IMR-90 (cell line): ENCODE measurements around the gene ZNF586. TPM values are rescaled to one million over a fixed set of nuclear protein-coding genes. Genes with fewer than 3 reads are reported as not detected.

Experiments
- ATAC-seq: fragments of 200-7000 bp; cut with Tn5 transposase; 2 replicates; pipeline ENCODE4 v1.9.1; 2020; ENCODE audit warnings: low read depth, mild to moderate bottlenecking, moderate library complexity
- BruUV-seq: library from RNA; stranded (reverse); fragments of 400-500 nt; replicated peaks from 2 replicates; lab custom pipeline; 2021; lab: Mats Ljungman, UMichigan
- CTCF ChIA-PET: fragments of 300-600 bp; formaldehyde crosslinking; extraction: SDS; loops from one replicate; lab custom pipeline; 2021; ENCODE audit warnings: antibody characterized with exemption; lab: Yijun Ruan, JAX
- POLR2A ChIA-PET: fragments of 300-600 bp; sonication (Branson Sonifier 250); formaldehyde crosslinking; loops from one replicate; lab custom pipeline; 2022; ENCODE audit warnings: antibody characterized with exemption; ENCODE audit not compliant: unreplicated experiment; lab: Charles Lee
- DNase-seq: peaks from one replicate; pipeline ENCODE4 v3.0.0; 2013
- H2AFZ ChIP-seq: replicated peaks from 2 replicates; pipeline ENCODE3; 2013; ENCODE audit warnings: low read length, mild to moderate bottlenecking; ENCODE audit not compliant: poor library complexity
- H2AK5ac ChIP-seq: 2 replicates; pipeline ENCODE4 v1.6.1; 2013; ENCODE audit warnings: low read depth, low read length, inconsistent platforms
- H2AK9ac ChIP-seq: replicated peaks from 2 replicates; pipeline ENCODE3; 2013; ENCODE audit warnings: mild to moderate bottlenecking, low read depth, low read length, moderate library complexity; ENCODE audit not compliant: poor library complexity
- H2BK120ac ChIP-seq: 2 replicates; pipeline ENCODE4 v1.6.1; 2013; ENCODE audit warnings: low read depth, low read length, inconsistent platforms
- H2BK15ac ChIP-seq: 3 replicates; pipeline ENCODE4 v1.6.1; 2013; ENCODE audit warnings: low read depth, low read length, inconsistent platforms
- H2BK20ac ChIP-seq: 2 replicates; pipeline ENCODE4 v1.6.1; 2013; ENCODE audit warnings: low read depth, mild to moderate bottlenecking, inconsistent platforms, low read length, moderate library complexity
- H2BK5ac ChIP-seq: 2 replicates; pipeline ENCODE4 v1.6.1; 2013; ENCODE audit warnings: mild to moderate bottlenecking, low read depth, low read length, inconsistent platforms; ENCODE audit not compliant: poor library complexity, severe bottlenecking
- H3K14ac ChIP-seq: replicated peaks from 2 replicates; pipeline ENCODE4 v1.6.1; 2013; ENCODE audit warnings: low read depth, low read length, inconsistent platforms
- H3K18ac ChIP-seq: 2 replicates; pipeline ENCODE4 v1.6.1; 2013; ENCODE audit warnings: low read depth, low read length, control low read depth
- H3K23ac ChIP-seq: 2 replicates; pipeline ENCODE4 v1.6.1; 2013; ENCODE audit warnings: low read depth, low read length, inconsistent platforms
- H3K27ac ChIP-seq: 2 replicates; pipeline ENCODE4 v1.5.1; 2013; ENCODE audit warnings: mild to moderate bottlenecking, control low read depth, low read length; ENCODE audit not compliant: insufficient read depth
- H3K27me3 ChIP-seq: 2 replicates; pipeline ENCODE4 v1.6.1; 2013; ENCODE audit warnings: low read length; ENCODE audit not compliant: control insufficient read depth, insufficient read depth
- H3K36me3 ChIP-seq: 2 replicates; pipeline ENCODE4 v1.6.1; 2013; ENCODE audit warnings: low read length, mixed read lengths; ENCODE audit not compliant: control insufficient read depth, insufficient read depth
- H3K4ac ChIP-seq: 2 replicates; pipeline ENCODE4 v1.6.1; 2013; ENCODE audit warnings: low read depth, low read length, inconsistent platforms
- H3K4me1 ChIP-seq: 2 replicates; pipeline ENCODE4 v1.6.1; 2013; ENCODE audit warnings: low read length, mixed read lengths; ENCODE audit not compliant: control insufficient read depth, insufficient read depth
- H3K4me2 ChIP-seq: 2 replicates; pipeline ENCODE4 v1.6.1; 2013; ENCODE audit warnings: low read depth, mild to moderate bottlenecking, control low read depth, low read length, moderate library complexity
- H3K4me3 ChIP-seq: 2 replicates; pipeline ENCODE4 v1.5.1; 2013; ENCODE audit warnings: low read depth, mild to moderate bottlenecking, control low read depth, low read length, moderate library complexity; ENCODE audit not compliant: insufficient read depth
- H3K56ac ChIP-seq: 2 replicates; pipeline ENCODE4 v1.6.1; 2013; ENCODE audit warnings: low read length, inconsistent platforms; ENCODE audit not compliant: insufficient read depth; ENCODE audit errors: extremely low read depth
- H3K79me1 ChIP-seq, 2 experiments: 2 replicates each; pipeline ENCODE4 v1.6.1; 2013; ENCODE audit warnings: low read length in 2 of 2, inconsistent platforms in 1 of 2, low read depth in 1 of 2
- H3K9ac ChIP-seq: 2 replicates; pipeline ENCODE4 v1.6.1; 2013; ENCODE audit warnings: low read depth, low read length, control low read depth
- H3K9me1 ChIP-seq: 2 replicates; pipeline ENCODE4 v1.6.1; 2013; ENCODE audit warnings: low read length, inconsistent platforms; ENCODE audit not compliant: insufficient read depth
- H3K9me3 ChIP-seq: 2 replicates; pipeline ENCODE4 v1.6.1; 2013; ENCODE audit warnings: low read length; ENCODE audit not compliant: control insufficient read depth, insufficient read depth
- H4K20me1 ChIP-seq: 2 replicates; pipeline ENCODE4 v1.6.1; 2013; ENCODE audit warnings: low read length, inconsistent platforms; ENCODE audit not compliant: insufficient read depth
- H4K5ac ChIP-seq: 2 replicates; pipeline ENCODE4 v1.6.1; 2013; ENCODE audit warnings: mild to moderate bottlenecking, low read depth, low read length, control low read depth
- H4K8ac ChIP-seq, 2 experiments: 2 replicates each; pipeline ENCODE4 v1.6.1; 2013; ENCODE audit warnings: low read depth in 2 of 2, low read length in 2 of 2, control low read depth in 1 of 2, inconsistent platforms in 1 of 2
- H4K91ac ChIP-seq: 2 replicates; pipeline ENCODE4 v1.6.1; 2013; ENCODE audit warnings: low read depth, low read length, inconsistent platforms; ENCODE audit not compliant: insufficient read depth
- BHLHE40 ChIP-seq: fragments of 150-350 bp; IDR thresholded peaks from 2 replicates; pipeline ENCODE4 v1.6.1; 2016; ENCODE audit warnings: mild to moderate bottlenecking, low read depth, low read length
- CEBPB ChIP-seq: IDR thresholded peaks from 2 replicates; pipeline ENCODE4 v1.6.1; 2012; ENCODE audit warnings: low read depth, low read length, improper control_type of control experiment
- CHD1 ChIP-seq: IDR thresholded peaks from 2 replicates; pipeline ENCODE4 v1.6.1; 2012; ENCODE audit warnings: low read depth, low read length, improper control_type of control experiment
- MXI1 ChIP-seq: IDR thresholded peaks from 2 replicates; pipeline ENCODE4 v1.6.1; 2012; ENCODE audit warnings: low read depth, mild to moderate bottlenecking, low read length, moderate library complexity, borderline replicate concordance
- RAD21 ChIP-seq: IDR thresholded peaks from 2 replicates; pipeline ENCODE4 v1.6.1; 2012; ENCODE audit warnings: low read length, improper control_type of control experiment
- RCOR1 ChIP-seq: IDR thresholded peaks from 2 replicates; pipeline ENCODE4 v1.6.1; 2012; ENCODE audit warnings: mild to moderate bottlenecking, low read length, improper control_type of control experiment; ENCODE audit not compliant: insufficient replicate concordance
- RFX5 ChIP-seq: IDR thresholded peaks from 2 replicates; pipeline ENCODE4 v1.8.0; 2012; ENCODE audit warnings: low read depth, mild to moderate bottlenecking, low read length, moderate library complexity
- SMC3 ChIP-seq: fragments of 150-350 bp; IDR thresholded peaks from 2 replicates; pipeline ENCODE4 v1.6.1; 2016; ENCODE audit warnings: low read depth, mild to moderate bottlenecking, antibody characterized with exemption, low read length, moderate library complexity
- WGBS, 2 experiments: methylation state at CpG; one replicate each; pipeline versions ENCODE4 v1.1.5 to v1.1.7; 2013; ENCODE audit warnings: missing lambda C conversion rate in 2 of 2; ENCODE audit not compliant: insufficient read length in 1 of 2; ENCODE audit errors: extremely low coverage in 2 of 2; 5-methylcytosine and 5-hydroxymethylcytosine counted together
- dilution Hi-C: fragments of 300-500 bp; cut with HindIII; formaldehyde crosslinking; loops from one replicate; pipeline ENCODE4 v1.14.3; 2018; ENCODE audit warnings: low sequenced_read_pairs; ENCODE audit not compliant: unreplicated experiment
- in situ Hi-C: fragments of 300-500 bp; cut with MboI; formaldehyde crosslinking; loops from 3 replicates; pipeline ENCODE4 v1.14.3; 2019; ENCODE audit warnings: low sequenced_read_pairs, inconsistent platforms, mixed read lengths
- intact Hi-C: fragments of 100-400 bp; cut with micrococcal nuclease; formaldehyde crosslinking; loops from 2 replicates; pipeline ENCODE4 v1.10.0; 2022
- polyA plus RNA-seq, 3 experiments: library from polyadenylated mRNA; depleted of rRNA; stranded (reverse); fragments of >200 nt; gene quantifications; 2 replicates each; pipeline ENCODE4 v1.2.3, GENCODE V29; 2012; ENCODE audit warnings: low replicate concordance in 1 of 3
- total RNA-seq: library from RNA; depleted of rRNA; stranded (reverse); fragments of >200 nt; gene quantifications from 2 replicates; pipeline ENCODE4 v1.2.3, GENCODE V29; 2012

ZNF586 gene
- total and polyA plus RNA-seq, 2 of the 4 experiments (the other 2 are of a cell fraction): 5.6 to 18.6 TPM

GRCh38 chr19:57803265-57803593, 33.8 kb downstream of the ZNF586 start:
- H3K4ac ChIP-seq: peak overlapping the region; percentile 92
- dilution Hi-C loops: no loop called here
- no peak overlapping the region for H3K23ac ChIP-seq
- no peaks in the 10 kb centered on the region for H3K9me3 ChIP-seq
- ChIA-PET POLR2A (interaction anchor here (1.2 kb wide), 1 partner anchor 16 kb away, joined by 4 read pairs; no protein-coding TSS in a partner anchor), CTCF (no interaction called here)
- ATAC-seq: peak; percentile 61; the same call in 1 of the 2 replicates
- intact Hi-C loops: no loop called here
- H3K4me1 ChIP-seq: peaks cover 6% of the 10 kb centered on the region
- peak overlapping the region; percentile 14 for H2BK5ac ChIP-seq
- no peaks in the 10 kb centered on the region; the same call in 1 of the 2 replicates for H3K9me1 ChIP-seq
- no peaks in the 10 kb centered on the region for H3K27me3 ChIP-seq
- H2AFZ ChIP-seq: peak overlapping the region; percentile 93
- in situ Hi-C loops: no loop called here
- H3K9ac ChIP-seq: peak overlapping the region; percentile 95
- no peak overlapping the region for H2AK9ac ChIP-seq
- peaks cover 4% of the 10 kb centered on the region for H3K36me3 ChIP-seq
- H3K14ac ChIP-seq: no peak overlapping the region
- no peak for TF ChIP-seq SMC3
- no peak for TF ChIP-seq RCOR1
- TF ChIP-seq RAD21: no peak
- no peak for TF ChIP-seq BHLHE40
- no peak for TF ChIP-seq CEBPB
- TF ChIP-seq RFX5: no peak
- no peak for TF ChIP-seq CHD1
- TF ChIP-seq MXI1: no peak
- H3K27ac ChIP-seq: peak overlapping the region; percentile 88
- peak overlapping the region; percentile 20 to 48; a peak in 2 of 4 replicates for H4K8ac ChIP-seq
- DNase-seq: no peak
- H3K79me1 ChIP-seq: peaks cover 21 to 37% of the 10 kb centered on the region in 2 experiments
- no peak overlapping the region for H2BK15ac ChIP-seq
- BruUV-seq: no TSS peak
- no peaks in the 10 kb centered on the region for H4K20me1 ChIP-seq
- peak overlapping the region; percentile 91 for H3K4me2 ChIP-seq
- no peak overlapping the region for H3K18ac ChIP-seq
- H3K56ac ChIP-seq: peak overlapping the region; percentile 95; the same call in 1 of the 2 replicates
- H4K91ac ChIP-seq: no peak overlapping the region
- H3K4me3 ChIP-seq: peak overlapping the region; percentile 59
- H2AK5ac ChIP-seq: no peak overlapping the region
- H4K5ac ChIP-seq: no peak overlapping the region; the same call in 1 of the 2 replicates
- H2BK120ac ChIP-seq: no peak overlapping the region
- 0% methylated on average over 1 of the region's 6 CpGs; no CpG with 5 or more reads in 1 of the 2 experiments for WGBS, 2 experiments
- H2BK20ac ChIP-seq: no peak overlapping the region
